Activated B cell treated with CpG ODN at 0.5 μM for 24 hours (primary cell): ENCODE measurements around the gene ERC2. TPM values are rescaled to one million over a fixed set of nuclear protein-coding genes. Genes with fewer than 3 reads are reported as not detected.

Experiments
- ATAC-seq: fragments of 200-7000 bp; cut with Tn5 transposase; one replicate; pipeline ENCODE4 v1.10.0; 2021; ENCODE audit warnings: low read depth, mild to moderate bottlenecking, moderate library complexity
- CTCF ChIA-PET: fragments of 350-600 bp; sonication (Branson Sonifier 250); formaldehyde crosslinking; loops from one replicate; lab custom pipeline; 2021; ENCODE audit warnings: antibody characterized with exemption; lab: Charles Lee
- POLR2A ChIA-PET: fragments of 350-600 bp; sonication (Branson Sonifier 250); formaldehyde crosslinking; loops from one replicate; lab custom pipeline; 2021; ENCODE audit warnings: antibody characterized with exemption; lab: Charles Lee
- DNase-seq: peaks from one replicate; pipeline ENCODE4 v3.0.0; 2022
- H3K27ac Mint-ChIP-seq: one replicate; pipeline ENCODE4 v1.8.0; 2020; ENCODE audit warnings: mixed read lengths
- H3K27me3 Mint-ChIP-seq: one replicate; pipeline ENCODE4 v1.8.0; 2021; ENCODE audit warnings: mixed read lengths
- H3K36me3 Mint-ChIP-seq: one replicate; pipeline ENCODE4 v1.8.0; 2021; ENCODE audit warnings: low read depth, mixed read lengths
- H3K4me1 Mint-ChIP-seq: one replicate; pipeline ENCODE4 v1.8.0; 2021; ENCODE audit warnings: mixed read lengths
- H3K4me3 Mint-ChIP-seq: one replicate; pipeline ENCODE4 v1.8.0; 2020; ENCODE audit warnings: mild to moderate bottlenecking, mixed read lengths
- H3K9me3 Mint-ChIP-seq: one replicate; pipeline ENCODE4 v1.8.0; 2020; ENCODE audit warnings: mixed read lengths
- CTCF ChIP-seq: fragments of 200-600 bp; IDR thresholded peaks from one replicate; pipeline ENCODE4 v1.8.0; 2022; ENCODE audit warnings: antibody characterized with exemption, mild to moderate bottlenecking
- intact Hi-C: fragments of 100-400 bp; cut with micrococcal nuclease; formaldehyde crosslinking; loops from one replicate; pipeline ENCODE4 v1.15.1; 2024
- total RNA-seq: library from RNA; stranded (reverse); gene quantifications from 2 replicates; pipeline ENCODE4 v1.2.3, GENCODE V29; 2022

Gene ERC2
- total RNA-seq, 1 donor from 2014 or later, result not detected

GRCh38 chr3:55661141-55661540 lies 807.1 kb downstream of the ERC2 start:
- no peak overlapping the region for H3K27ac Mint-ChIP-seq
- ATAC-seq (no peak), DNase-seq (no peak)
- no peaks in the 10 kb centered on the region for H3K9me3 Mint-ChIP-seq
- no peak for TF ChIP-seq CTCF
- no peaks in the 10 kb centered on the region for H3K4me1 Mint-ChIP-seq
- ChIA-PET POLR2A (no interaction called here), CTCF (no interaction called here)
- no peak overlapping the region for H3K4me3 Mint-ChIP-seq
- intact Hi-C loops, result no loop called here
- H3K27me3 Mint-ChIP-seq, result no peaks in the 10 kb centered on the region
- no peaks in the 10 kb centered on the region for H3K36me3 Mint-ChIP-seq

- no peak for ATAC-seq
- H3K4me3 Mint-ChIP-seq, result no peak overlapping the region
- no peak overlapping the region for H3K27ac Mint-ChIP-seq
- no peaks in the 10 kb centered on the region for H3K4me1 Mint-ChIP-seq
- no peaks in the 10 kb centered on the region for H3K9me3 Mint-ChIP-seq
- ChIA-PET CTCF (no interaction called here), POLR2A (no interaction called here)
- H3K36me3 Mint-ChIP-seq, result no peaks in the 10 kb centered on the region
- no peak for DNase-seq
- no peaks in the 10 kb centered on the region for H3K27me3 Mint-ChIP-seq
- intact Hi-C loops, result no loop called here
- TF ChIP-seq CTCF, result no peak
Observed at GRCh38 chr3:55660642-55661041, 807.6 kb downstream of the ERC2 start.

GRCh38 chr3:55659701-55660100 lies 808.6 kb downstream of the ERC2 start:
- ATAC-seq, result no peak
- no peak overlapping the region for H3K27ac Mint-ChIP-seq

GRCh38 chr3:55658690-55659562 lies 809.3 kb downstream of the ERC2 start:
- CTCF ChIA-PET, result no interaction called here
- Mint-ChIP-seq H3K9me3 (no peaks in the 10 kb centered on the region), H3K27me3 (no peaks in the 10 kb centered on the region), H3K4me3 (no peak overlapping the region), H3K36me3 (no peaks in the 10 kb centered on the region), H3K27ac (no peak overlapping the region), H3K4me1 (no peaks in the 10 kb centered on the region)
- intact Hi-C loops, result no loop called here
- POLR2A ChIA-PET, result no interaction called here
- DNase-seq, result no peak
- no peak for TF ChIP-seq CTCF
- ATAC-seq, result no peak

More at GRCh38 chr3:55659701-55660100, 808.6 kb downstream of the ERC2 start:
- Mint-ChIP-seq H3K9me3 (no peaks in the 10 kb centered on the region), H3K36me3 (no peaks in the 10 kb centered on the region), H3K27me3 (no peaks in the 10 kb centered on the region), H3K4me3 (no peak overlapping the region), H3K4me1 (no peaks in the 10 kb centered on the region)
- no peak for TF ChIP-seq CTCF
- CTCF ChIA-PET, result no interaction called here
- no peak for DNase-seq
- intact Hi-C loops, result no loop called here
- POLR2A ChIA-PET, result no interaction called here

- H3K4me3 Mint-ChIP-seq, result no peak overlapping the region
- H3K27ac Mint-ChIP-seq, result no peak overlapping the region
- POLR2A ChIA-PET, result no interaction called here
- DNase-seq (no peak), ATAC-seq (no peak)
- no peaks in the 10 kb centered on the region for H3K36me3 Mint-ChIP-seq
- TF ChIP-seq CTCF, result no peak
- CTCF ChIA-PET, result no interaction called here
- H3K27me3 Mint-ChIP-seq, result no peaks in the 10 kb centered on the region
- intact Hi-C loops, result no loop called here
- no peaks in the 10 kb centered on the region for H3K9me3 Mint-ChIP-seq
- H3K4me1 Mint-ChIP-seq, result no peaks in the 10 kb centered on the region
Observed at GRCh38 chr3:55658270-55658669, 810.0 kb downstream of the ERC2 start.
